SK-N-SH (cell line): ENCODE measurements around the gene DPY19L1. TPM values are rescaled to one million over a fixed set of nuclear protein-coding genes. Genes with fewer than 3 reads are reported as not detected.

ENCODE experiments used
- CTCF ChIA-PET: fragments of 300-600, 350-600 bp; formaldehyde crosslinking; extraction: SDS; loops from one replicate; lab custom pipeline; 2021; lab: Yijun Ruan, JAX
- POLR2A ChIA-PET: fragments of 350-600 bp; sonication (Branson Sonifier 250); formaldehyde crosslinking; extraction: SDS; loops from one replicate; lab custom pipeline; 2020; ENCODE audit warnings: antibody characterized with exemption, inconsistent platforms; lab: Yijun Ruan, JAX
- DNase-seq: peaks from one replicate; pipeline ENCODE4 v3.0.0; 2012
- H2AFZ ChIP-seq: fragments of 200-600 bp; sonication (generic); 2 replicates; pipeline ENCODE4 v1.8.1; 2016; ENCODE audit warnings: antibody characterized with exemption, mild to moderate bottlenecking, low read depth
- H3F3A ChIP-seq: fragments of 200-600 bp; sonication (generic); replicated peaks from 2 replicates; pipeline ENCODE3; 2016; ENCODE audit warnings: antibody characterized with exemption, mild to moderate bottlenecking; ENCODE audit not compliant: insufficient read depth
- H3K27ac ChIP-seq, 2 experiments: fragments of 200-500 bp in 1 of 2; fragments of 200-600 bp in 1 of 2; sonication (Bioruptor generic) in 1 of 2; sonication (generic), shearing (Covaris generic) in 1 of 2; 2 replicates each; pipeline versions ENCODE4 v1.5.1 to v1.6.1; 2014 to 2016; ENCODE audit warnings: low read depth in 2 of 2, inconsistent platforms in 1 of 2, low read length in 1 of 2, mild to moderate bottlenecking in 1 of 2, mixed read lengths in 1 of 2
- H3K27me3 ChIP-seq: fragments of 200-600 bp; sonication (generic), shearing (Covaris generic); 2 replicates; pipeline ENCODE4 v1.6.1; 2016; ENCODE audit warnings: mixed run types; ENCODE audit not compliant: insufficient read depth
- H3K36me3 ChIP-seq, 2 experiments: fragments of 200-500 bp in 1 of 2; fragments of 200-600 bp in 1 of 2; sonication (Bioruptor generic) in 1 of 2; sonication (generic) in 1 of 2; replicated peaks in 1 of 2; 2 replicates each; pipeline versions ENCODE3 to v1.5.1; 2014 to 2016; ENCODE audit warnings: low read length in 1 of 2, mild to moderate bottlenecking in 1 of 2; ENCODE audit not compliant: insufficient read depth in 2 of 2, control insufficient read depth in 1 of 2
- H3K4me1 ChIP-seq, 2 experiments: fragments of 200-500 bp in 1 of 2; fragments of 200-600 bp in 1 of 2; sonication (Bioruptor generic) in 1 of 2; sonication (generic), shearing (Covaris generic) in 1 of 2; 2 replicates each; pipeline versions ENCODE4 v1.5.1 to v1.6.1; 2014 to 2016; ENCODE audit warnings: low read depth in 1 of 2, low read length in 1 of 2, mixed run types in 1 of 2; ENCODE audit not compliant: insufficient read depth in 2 of 2, control insufficient read depth in 1 of 2
- H3K4me2 ChIP-seq: fragments of 200-600 bp; sonication (generic), shearing (Covaris generic); 2 replicates; pipeline ENCODE4 v1.6.1; 2017; ENCODE audit warnings: mixed run types
- H3K4me3 ChIP-seq, 2 experiments: fragments of 200-500 bp in 1 of 2; fragments of 200-600 bp in 1 of 2; sonication (Bioruptor generic) in 1 of 2; sonication (generic), shearing (Covaris generic) in 1 of 2; 2 replicates each; pipeline versions ENCODE4 v1.5.1 to v1.8.1; 2014 to 2016; ENCODE audit warnings: low read depth in 2 of 2, inconsistent platforms in 1 of 2, low read length in 1 of 2, mild to moderate bottlenecking in 1 of 2, mixed read lengths in 1 of 2, moderate library complexity in 1 of 2
- H3K79me2 ChIP-seq: fragments of 200-600 bp; sonication (generic); 2 replicates; pipeline ENCODE4 v1.8.1; 2017; ENCODE audit warnings: mild to moderate bottlenecking; ENCODE audit not compliant: insufficient read depth
- H3K9ac ChIP-seq: fragments of 200-600 bp; sonication (generic); 2 replicates; pipeline ENCODE4 v1.6.1; 2017; ENCODE audit warnings: mixed run types
- H3K9me2 ChIP-seq: fragments of 200-600 bp; sonication (generic); 2 replicates; pipeline ENCODE4 v1.6.1; 2017; ENCODE audit warnings: mixed run types
- H3K9me3 ChIP-seq: fragments of 200-600 bp; sonication (generic); 2 replicates; pipeline ENCODE4 v1.6.1; 2017; ENCODE audit warnings: mixed run types, mild to moderate bottlenecking, moderate library complexity
- H4K20me1 ChIP-seq: fragments of 200-600 bp; sonication (generic); 2 replicates; pipeline ENCODE4 v1.6.1; 2017; ENCODE audit warnings: mild to moderate bottlenecking, mixed run types; ENCODE audit not compliant: insufficient read depth
- CHD2 ChIP-seq: fragments of 150-350 bp; IDR thresholded peaks from 2 replicates; pipeline ENCODE4 v1.6.1; 2018; ENCODE audit warnings: low read length; ENCODE audit not compliant: partially characterized antibody
- FOSL2 ChIP-seq: IDR thresholded peaks from 2 replicates; pipeline ENCODE4 v1.4.0; 2012; ENCODE audit warnings: low read depth, mild to moderate bottlenecking, moderate library complexity, borderline replicate concordance
- FOXJ3 ChIP-seq: sonication (generic); formaldehyde crosslinking; IDR thresholded peaks from 2 replicates; pipeline ENCODE4 v1.5.1; 2020; ENCODE audit warnings: mild to moderate bottlenecking, missing genetic modification reagents
- GABPA ChIP-seq: IDR thresholded peaks from 2 replicates; pipeline ENCODE4 v1.4.0; 2012; ENCODE audit warnings: low read depth, mild to moderate bottlenecking
- JUND ChIP-seq: IDR thresholded peaks from 2 replicates; pipeline ENCODE4 v1.4.0; 2012
- MAX ChIP-seq: IDR thresholded peaks from 2 replicates; pipeline ENCODE4 v1.4.0; 2012; ENCODE audit warnings: low read depth
- MEF2A ChIP-seq: IDR thresholded peaks from 2 replicates; pipeline ENCODE4 v1.4.0; 2012; ENCODE audit warnings: low read depth, borderline replicate concordance
- MXI1 ChIP-seq: IDR thresholded peaks from 2 replicates; pipeline ENCODE4 v1.6.1; 2012; ENCODE audit warnings: mild to moderate bottlenecking, low read depth, low read length, improper control_type of control experiment
- PBX3 ChIP-seq: IDR thresholded peaks from 2 replicates; pipeline ENCODE4; 2012
- POLR2AphosphoS5 ChIP-seq: IDR thresholded peaks from 2 replicates; pipeline ENCODE4 v1.6.1; 2012; ENCODE audit warnings: low read depth, low read length
- RAD21 ChIP-seq: IDR thresholded peaks from 2 replicates; pipeline ENCODE4 v1.6.1; 2012; ENCODE audit warnings: mild to moderate bottlenecking, low read length
- RCOR1 ChIP-seq: fragments of 150-350 bp; IDR thresholded peaks from 2 replicates; pipeline ENCODE4 v1.6.1; 2017; ENCODE audit warnings: antibody characterized with exemption, low read length
- REST ChIP-seq: IDR thresholded peaks from 2 replicates; pipeline ENCODE4 v1.6.1; 2012; ENCODE audit warnings: mild to moderate bottlenecking, low read depth, low read length, moderate library complexity
- RFX5 ChIP-seq: IDR thresholded peaks from 2 replicates; pipeline ENCODE4 v1.6.1; 2012; ENCODE audit warnings: mild to moderate bottlenecking, improper control_type of control experiment, low read length
- TAF1 ChIP-seq: IDR thresholded peaks from 2 replicates; pipeline ENCODE4 v1.6.1; 2012; ENCODE audit warnings: low read depth, mild to moderate bottlenecking, low read length, moderate library complexity, borderline replicate concordance
- TCF12 ChIP-seq: IDR thresholded peaks from 2 replicates; pipeline ENCODE4 v1.4.0; 2012
- TEAD4 ChIP-seq: IDR thresholded peaks from 2 replicates; pipeline ENCODE4 v1.4.0; 2012; ENCODE audit warnings: mild to moderate bottlenecking, borderline replicate concordance; ENCODE audit not compliant: insufficient read depth
- USF2 ChIP-seq: fragments of 150-350 bp; IDR thresholded peaks from 2 replicates; pipeline ENCODE4 v1.6.1; 2017; ENCODE audit warnings: antibody characterized with exemption, low read length, low read depth, borderline replicate concordance
- WGBS: methylation state at CpG from one replicate; pipeline ENCODE4 v1.1.6; 2017; ENCODE audit warnings: low lambda C conversion rate; 5-methylcytosine and 5-hydroxymethylcytosine counted together
- polyA plus RNA-seq, 3 experiments: library from polyadenylated mRNA; depleted of rRNA; stranded (reverse); fragments of >200 nt; gene quantifications; 2 replicates each; pipeline ENCODE4 v1.2.3, GENCODE V29; 2012
- TF ChIP-seq, protein P1 (sequence below): fragments of 150-350 bp; IDR thresholded peaks from 2 replicates; pipeline ENCODE4 v1.6.1; 2016; ENCODE audit warnings: mild to moderate bottlenecking, low read depth, low read length
- TF ChIP-seq, protein P2 (sequence below): fragments of 200-600 bp; sonication (generic); IDR thresholded peaks from 2 replicates; pipeline ENCODE4 v1.6.1; 2017; ENCODE audit warnings: antibody characterized with exemption, mild to moderate bottlenecking, moderate library complexity
- TF ChIP-seq, protein P3 (sequence below): IDR thresholded peaks from 2 replicates; pipeline ENCODE4 v1.4.0; 2012; ENCODE audit warnings: low read depth, borderline replicate concordance

The DPY19L1 gene
- polyA plus RNA-seq, 1 of the 3 experiments (the other 2 are of a cell fraction): 27.7 TPM

DNA sequence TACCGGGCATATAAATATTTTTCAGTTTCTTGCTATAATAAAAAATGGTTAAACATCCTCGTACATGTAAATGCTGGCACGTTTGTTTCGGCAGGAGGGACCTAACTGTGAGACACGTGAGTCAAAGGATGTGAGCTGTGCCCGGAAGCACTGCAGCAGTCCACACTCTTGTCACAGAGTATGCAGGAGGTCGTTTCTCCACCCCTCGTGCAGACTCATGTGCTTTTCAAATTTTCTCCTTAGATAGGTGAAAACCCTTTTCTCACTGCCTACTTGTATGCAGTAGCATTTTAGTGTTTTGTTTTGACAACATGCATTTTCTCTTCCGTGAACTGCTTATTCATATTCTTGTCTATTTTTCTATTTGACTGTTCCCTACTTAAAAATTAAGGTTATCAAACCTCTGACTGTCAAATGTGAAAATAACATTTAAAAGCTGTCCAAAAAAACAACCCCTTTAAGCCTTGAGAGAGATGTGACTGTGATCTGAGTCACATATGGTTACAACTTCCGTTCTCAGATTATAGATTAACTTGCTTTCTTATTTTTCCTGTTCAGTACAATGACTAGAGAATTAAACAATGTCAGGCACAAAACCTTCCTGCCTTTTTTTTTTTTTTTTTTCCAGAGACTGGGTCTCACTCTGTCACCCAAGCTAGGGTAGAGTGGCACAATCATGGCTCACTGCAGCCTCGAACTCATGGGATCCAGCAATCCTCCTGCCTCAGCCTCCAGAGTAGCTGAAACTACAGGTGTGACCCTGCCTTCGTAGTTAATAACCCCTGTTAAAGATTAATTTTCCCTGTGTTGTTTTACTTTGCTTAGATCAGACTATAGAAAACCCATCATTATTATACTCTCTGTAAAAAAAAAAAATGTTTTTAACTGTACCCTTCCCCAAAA, 45.1 kb downstream of the DPY19L1 start:
- Histone ChIP-seq H3K79me2 (peaks cover 38% of the 10 kb centered on the region; the same call in 1 of the 2 replicates), H3K4me3 (peak overlapping the region in 1 of 2 experiments; percentile 27; a peak in 1 of 4 replicates), H4K20me1 (no peaks in the 10 kb centered on the region), H2AFZ (peak overlapping the region; percentile 37; the same call in 1 of the 2 replicates), H3F3A (peaks cover 30% of the 10 kb centered on the region), H3K9me2 (no peaks in the 10 kb centered on the region), H3K9me3 (no peaks in the 10 kb centered on the region), H3K4me2 (peak overlapping the region; percentile 58), H3K9ac (peak overlapping the region; percentile 4; the same call in 1 of the 2 replicates), H3K36me3 (peaks cover 0 to 27% of the 10 kb centered on the region in 2 experiments), H3K4me1 (peaks cover 0 to 6% of the 10 kb centered on the region in 2 experiments; a peak in 1 of 4 replicates), H3K27me3 (no peaks in the 10 kb centered on the region), H3K27ac (peak overlapping the region in 1 of 2 experiments; percentile 77; a peak in 2 of 4 replicates)
- WGBS: 44% methylated on average over 12 of the region's 12 CpGs
- POLR2A ChIA-PET: no interaction called here
- CTCF ChIA-PET: interaction anchor here (2.0 kb wide), 1 partner anchor 14 kb away, joined by 7 read pairs; no protein-coding TSS in a partner anchor
- DNase-seq: no peak
- TF ChIP-seq, protein P1, sequence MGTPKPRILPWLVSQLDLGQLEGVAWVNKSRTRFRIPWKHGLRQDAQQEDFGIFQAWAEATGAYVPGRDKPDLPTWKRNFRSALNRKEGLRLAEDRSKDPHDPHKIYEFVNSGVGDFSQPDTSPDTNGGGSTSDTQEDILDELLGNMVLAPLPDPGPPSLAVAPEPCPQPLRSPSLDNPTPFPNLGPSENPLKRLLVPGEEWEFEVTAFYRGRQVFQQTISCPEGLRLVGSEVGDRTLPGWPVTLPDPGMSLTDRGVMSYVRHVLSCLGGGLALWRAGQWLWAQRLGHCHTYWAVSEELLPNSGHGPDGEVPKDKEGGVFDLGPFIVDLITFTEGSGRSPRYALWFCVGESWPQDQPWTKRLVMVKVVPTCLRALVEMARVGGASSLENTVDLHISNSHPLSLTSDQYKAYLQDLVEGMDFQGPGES: no peak
- 0 out of 2 replicates have a peak, but pooled peaks have one; percentile 35 for TF ChIP-seq MXI1
- peak; percentile 71 for TF ChIP-seq TCF12
- TF ChIP-seq RAD21: no peak
- no peak; the same call in 1 of the 2 replicates for TF ChIP-seq TEAD4
- TF ChIP-seq RFX5: no peak
- TF ChIP-seq POLR2AphosphoS5: no peak
- TF ChIP-seq FOXJ3 (CRISPR knock-in tag): no peak
- TF ChIP-seq TAF1: no peak
- TF ChIP-seq RCOR1: no peak
- peak; percentile 22; the same call in 1 of the 2 replicates for TF ChIP-seq GABPA
- TF ChIP-seq, protein P2, sequence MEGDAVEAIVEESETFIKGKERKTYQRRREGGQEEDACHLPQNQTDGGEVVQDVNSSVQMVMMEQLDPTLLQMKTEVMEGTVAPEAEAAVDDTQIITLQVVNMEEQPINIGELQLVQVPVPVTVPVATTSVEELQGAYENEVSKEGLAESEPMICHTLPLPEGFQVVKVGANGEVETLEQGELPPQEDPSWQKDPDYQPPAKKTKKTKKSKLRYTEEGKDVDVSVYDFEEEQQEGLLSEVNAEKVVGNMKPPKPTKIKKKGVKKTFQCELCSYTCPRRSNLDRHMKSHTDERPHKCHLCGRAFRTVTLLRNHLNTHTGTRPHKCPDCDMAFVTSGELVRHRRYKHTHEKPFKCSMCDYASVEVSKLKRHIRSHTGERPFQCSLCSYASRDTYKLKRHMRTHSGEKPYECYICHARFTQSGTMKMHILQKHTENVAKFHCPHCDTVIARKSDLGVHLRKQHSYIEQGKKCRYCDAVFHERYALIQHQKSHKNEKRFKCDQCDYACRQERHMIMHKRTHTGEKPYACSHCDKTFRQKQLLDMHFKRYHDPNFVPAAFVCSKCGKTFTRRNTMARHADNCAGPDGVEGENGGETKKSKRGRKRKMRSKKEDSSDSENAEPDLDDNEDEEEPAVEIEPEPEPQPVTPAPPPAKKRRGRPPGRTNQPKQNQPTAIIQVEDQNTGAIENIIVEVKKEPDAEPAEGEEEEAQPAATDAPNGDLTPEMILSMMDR: no peak
- TF ChIP-seq, protein P3, sequence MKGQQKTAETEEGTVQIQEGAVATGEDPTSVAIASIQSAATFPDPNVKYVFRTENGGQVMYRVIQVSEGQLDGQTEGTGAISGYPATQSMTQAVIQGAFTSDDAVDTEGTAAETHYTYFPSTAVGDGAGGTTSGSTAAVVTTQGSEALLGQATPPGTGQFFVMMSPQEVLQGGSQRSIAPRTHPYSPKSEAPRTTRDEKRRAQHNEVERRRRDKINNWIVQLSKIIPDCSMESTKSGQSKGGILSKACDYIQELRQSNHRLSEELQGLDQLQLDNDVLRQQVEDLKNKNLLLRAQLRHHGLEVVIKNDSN: peak; percentile 39; the same call in 1 of the 2 replicates
- no peak for TF ChIP-seq MEF2A
- TF ChIP-seq USF2: no peak
- TF ChIP-seq MAX: peak; percentile 85
- 0 out of 2 replicates have a peak, but pooled peaks have one; percentile 21 for TF ChIP-seq PBX3
- TF ChIP-seq CHD2: no peak
- peak; percentile 64 for TF ChIP-seq FOSL2
- peak; percentile 63 for TF ChIP-seq JUND
- no peak for TF ChIP-seq REST
